HG03457 (cell line): ENCODE data around the gene HOOK2.
"Not testable (repeated sequence)": the region's sequence is repeated elsewhere in the genome, so short reads cannot be mapped to it uniquely, and the experiment has no call there.

Experiments used
- ATAC-seq: cut with Tn5 transposase; IDR thresholded peaks from one replicate; pipeline ENCODE4 v1.9.1; 2021; ENCODE audit warnings: moderate number of reproducible peaks; ENCODE audit not compliant: unreplicated experiment

HOOK2 gene

DNA sequence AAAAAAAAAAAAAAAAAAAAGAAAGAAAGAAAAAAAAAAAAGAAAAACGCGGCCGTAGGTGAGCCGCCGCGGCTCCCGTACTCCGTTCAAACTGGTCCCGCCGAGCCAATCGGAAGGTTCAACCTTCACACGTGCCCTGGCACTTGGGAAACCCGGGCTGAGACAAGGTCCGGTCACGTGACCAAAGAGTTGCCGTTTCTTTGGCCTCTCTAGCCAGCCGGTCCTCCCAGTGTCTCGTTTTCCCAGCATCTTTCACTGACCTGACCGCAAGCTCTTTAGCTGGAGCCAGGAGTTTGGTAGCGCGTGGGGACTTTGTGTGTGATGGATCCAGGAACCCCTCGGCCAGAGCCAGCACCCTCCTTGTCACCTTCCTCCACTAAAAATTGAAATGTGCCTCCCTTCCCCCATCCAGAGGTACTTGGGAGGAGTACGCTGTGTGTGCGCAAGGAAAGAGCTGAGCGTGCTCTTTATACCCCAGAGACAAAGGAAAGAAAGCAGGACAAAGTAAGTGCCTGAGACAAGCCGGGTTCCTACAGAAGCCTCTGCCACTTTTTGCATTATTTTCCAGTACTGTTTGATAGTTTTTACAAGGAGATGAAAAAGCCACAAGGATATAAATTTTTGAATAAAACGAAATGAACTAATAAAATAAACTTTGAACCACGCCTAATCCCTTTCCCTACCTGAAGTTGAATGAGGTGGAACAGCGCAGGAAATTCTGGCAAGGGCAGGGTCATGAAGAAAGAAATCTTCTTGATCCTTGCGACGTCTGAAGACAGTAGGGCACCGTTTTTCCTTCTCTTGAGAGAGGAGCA lies 52.6 kb downstream of the HOOK2 start:
- peak; percentile 60 for ATAC-seq

DNA sequence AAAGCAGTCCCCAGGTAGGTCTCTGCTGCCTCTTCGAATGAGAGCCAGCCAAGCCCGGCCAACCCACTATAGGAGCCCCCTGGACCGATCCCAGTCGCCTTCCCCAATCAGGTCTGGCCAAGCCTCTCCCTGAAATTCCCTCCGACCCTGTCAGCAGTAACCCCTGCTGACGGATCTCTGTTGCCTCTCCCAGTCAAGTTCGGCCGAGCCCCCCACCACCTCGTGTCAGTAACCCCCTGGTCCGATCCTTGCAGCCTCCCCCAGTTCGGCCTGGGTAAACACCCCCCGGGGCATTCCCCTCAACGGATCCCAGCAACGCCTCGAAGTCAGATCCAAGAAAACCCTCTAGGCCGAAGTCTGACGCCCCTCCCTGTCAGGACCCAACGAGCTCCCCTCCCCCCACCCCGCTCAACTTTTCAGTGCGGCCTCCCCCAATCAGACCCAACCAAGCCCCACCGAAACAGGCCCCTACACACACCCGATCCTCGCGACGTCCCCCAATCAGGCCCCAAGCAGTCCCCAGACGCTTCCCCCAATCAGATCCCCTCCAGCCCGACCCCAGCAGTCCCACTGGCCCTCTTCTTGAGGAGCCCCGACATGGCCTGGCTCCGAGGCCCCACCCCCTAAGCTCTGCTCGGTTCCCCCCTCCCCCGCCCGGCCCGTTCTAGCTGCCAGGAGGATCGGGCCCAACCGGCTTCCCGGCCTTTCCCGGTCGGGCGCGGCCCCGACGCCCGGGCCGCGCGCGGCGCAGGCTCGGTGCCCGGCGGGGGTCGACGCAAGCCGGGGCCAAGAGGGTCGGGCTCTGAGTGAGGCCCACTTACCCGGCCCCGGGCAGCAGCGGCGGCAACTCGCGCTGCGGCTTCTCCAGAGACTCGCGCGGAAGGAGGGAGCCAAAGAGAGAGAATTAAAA lies 53.4 kb downstream of the HOOK2 start:
- peak; percentile 5 for ATAC-seq

DNA sequence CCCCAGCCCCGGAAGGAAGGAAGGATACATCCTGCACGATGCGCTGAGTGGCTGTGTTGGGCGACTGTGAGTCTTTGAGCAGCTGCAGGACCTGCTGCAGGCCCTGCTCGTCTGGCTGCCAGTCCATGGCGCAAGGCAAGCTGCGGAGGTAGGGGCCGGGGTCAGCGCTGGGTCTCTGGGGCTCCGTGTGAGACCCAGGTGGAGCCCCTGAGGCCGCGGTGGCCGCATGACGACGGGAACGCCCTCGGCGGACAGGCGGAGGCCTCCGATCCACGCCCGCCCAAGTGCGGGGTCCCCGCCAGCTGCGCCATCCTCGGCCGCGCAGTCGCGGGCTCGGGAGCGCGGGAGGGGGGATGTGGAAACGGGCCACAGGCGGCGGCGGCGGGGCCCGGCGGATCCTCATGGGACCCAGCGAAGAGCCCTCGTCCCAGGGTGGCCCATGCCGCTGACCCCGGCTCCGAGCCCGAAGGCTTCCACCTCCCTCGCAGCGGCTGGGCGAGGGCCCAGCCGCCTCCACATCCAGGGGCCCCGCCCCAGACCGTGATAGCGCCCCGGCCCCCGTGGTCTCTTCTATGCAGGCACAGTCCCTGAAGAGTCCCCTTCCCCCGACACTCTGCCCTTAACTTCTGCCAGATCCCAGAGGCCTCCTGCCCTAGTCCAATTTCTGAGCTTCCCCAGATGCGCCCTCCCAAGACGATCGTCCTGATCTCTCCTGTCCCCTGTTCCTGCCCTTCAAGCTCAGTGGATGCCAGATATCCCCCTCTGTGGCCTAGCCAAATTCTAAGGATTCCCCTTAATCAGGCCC lies 54.3 kb downstream of the HOOK2 start:
- no peak for ATAC-seq

DNA sequence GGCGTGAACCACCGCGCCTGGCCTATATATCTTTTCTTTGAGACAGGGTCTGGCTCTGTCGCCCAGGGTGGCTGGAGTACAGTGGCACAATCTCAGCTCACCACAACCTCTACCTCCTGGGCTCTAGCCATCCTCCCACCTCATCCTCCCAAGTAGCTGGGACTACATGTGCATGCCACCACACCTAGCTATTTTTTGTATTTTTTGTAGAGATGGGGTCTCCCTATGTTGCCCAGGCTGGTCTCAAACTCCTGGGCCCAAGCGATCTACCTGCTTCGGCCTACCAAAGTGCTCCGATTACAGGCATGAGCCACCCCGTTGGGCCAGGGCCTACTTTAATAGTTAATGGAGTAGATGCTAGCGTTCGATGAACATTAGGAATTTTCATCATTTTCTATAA lies 55.1 kb downstream of the HOOK2 start:
- no peak for ATAC-seq

DNA sequence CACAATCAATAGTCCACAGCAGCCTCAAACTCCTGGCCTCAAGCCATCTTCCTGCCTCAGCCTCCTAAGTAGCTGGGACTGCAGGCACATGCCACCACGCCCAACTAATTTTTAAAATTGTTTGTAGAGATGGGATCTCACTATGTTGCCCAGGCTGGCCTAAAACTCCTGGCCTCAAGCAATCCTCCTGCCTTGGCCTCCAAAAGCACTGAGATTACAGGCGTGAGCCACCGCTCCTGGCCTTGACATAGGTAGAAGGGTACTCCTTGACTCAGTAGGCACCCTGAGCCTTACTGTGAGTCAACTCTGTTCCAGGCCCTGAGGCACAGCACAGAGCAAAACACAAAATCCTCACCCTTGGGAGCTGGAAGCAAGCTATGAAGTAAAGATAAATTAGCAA lies 59.4 kb downstream of the HOOK2 start:
- no peak for ATAC-seq

DNA sequence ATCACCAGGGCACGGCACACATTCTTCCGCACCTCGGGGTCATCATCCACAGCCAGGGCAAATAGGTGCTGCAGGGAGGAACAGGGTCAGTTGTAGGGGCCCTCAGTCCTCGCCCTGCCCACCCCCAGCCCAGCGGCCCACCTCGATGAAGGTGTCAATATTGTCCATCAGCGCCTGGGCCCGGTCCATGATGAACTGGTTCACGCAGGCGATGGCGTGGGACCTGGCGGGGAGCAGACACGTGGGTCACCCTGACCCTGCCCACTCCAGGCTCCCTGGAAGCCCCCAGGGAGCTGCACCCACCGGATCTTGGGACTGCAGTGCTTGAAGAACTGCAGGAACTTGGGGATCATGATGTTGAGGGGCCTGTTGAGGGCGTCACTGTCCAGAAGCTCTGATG lies 60.2 kb downstream of the HOOK2 start:
- no peak for ATAC-seq

DNA sequence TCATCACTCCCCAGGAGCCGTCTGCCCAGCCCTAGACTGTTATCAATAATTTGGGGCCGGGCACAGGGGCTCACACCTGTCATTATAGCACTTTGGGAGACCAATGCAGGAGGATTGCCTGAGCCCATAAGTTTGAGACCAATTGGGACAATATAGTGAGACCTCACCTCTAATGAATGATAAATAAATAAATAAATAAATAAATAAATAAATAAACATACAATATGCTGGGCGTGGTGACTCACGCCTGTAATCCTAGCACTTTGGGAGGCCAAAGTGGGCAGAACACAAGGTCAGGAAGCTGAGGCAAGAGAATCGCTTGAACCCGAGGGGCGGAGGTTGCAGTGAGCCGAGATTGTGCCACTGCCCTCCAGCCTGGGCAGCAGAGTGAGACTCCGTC lies 62.0 kb downstream of the HOOK2 start:
- ATAC-seq: not testable (repeated sequence)
